DND-41 (cell line): Measurements from ENCODE around the gene SCGB3A2.

Source experiments
- ATAC-seq: fragments of 200-7000 bp; cut with Tn5 transposase; 3 replicates; pipeline ENCODE4 v1.9.1; 2021; ENCODE audit warnings: low read depth; ENCODE audit not compliant: insufficient read depth
- DNase-seq: peaks from one replicate; pipeline ENCODE4 v3.0.0-alpha.2; 2020
- H2AFZ ChIP-seq: 2 replicates; pipeline ENCODE4 v1.6.0; 2012; ENCODE audit warnings: low read depth, low read length
- H3K27ac ChIP-seq: 2 replicates; pipeline ENCODE4 v1.5.1; 2012; ENCODE audit warnings: low read length, inconsistent platforms
- H3K27me3 ChIP-seq: fragments of 200-600 bp; sonication (generic); 2 replicates; pipeline ENCODE4 v1.6.0; 2012; ENCODE audit warnings: low read length, mild to moderate bottlenecking, inconsistent platforms; ENCODE audit not compliant: insufficient read depth, poor library complexity
- H3K36me3 ChIP-seq: 2 replicates; pipeline ENCODE4 v1.5.1; 2012; ENCODE audit warnings: low read length, inconsistent platforms; ENCODE audit not compliant: insufficient read depth
- H3K4me1 ChIP-seq: 2 replicates; pipeline ENCODE4 v1.5.1; 2012; ENCODE audit warnings: mild to moderate bottlenecking, low read length; ENCODE audit not compliant: insufficient read depth
- H3K4me2 ChIP-seq: 2 replicates; pipeline ENCODE4 v1.6.0; 2012; ENCODE audit warnings: mild to moderate bottlenecking, moderate library complexity, low read length, inconsistent platforms; ENCODE audit not compliant: insufficient read depth
- H3K4me3 ChIP-seq, 2 experiments: fragments of 200-600 bp in 1 of 2; shearing (Covaris generic) in 1 of 2; 2 replicates each; pipeline ENCODE4 v1.5.1; 2012 to 2016; ENCODE audit warnings: inconsistent platforms in 2 of 2, low read length in 2 of 2, mild to moderate bottlenecking in 2 of 2, low read depth in 1 of 2, moderate library complexity in 1 of 2
- H3K79me2 ChIP-seq: 2 replicates; pipeline ENCODE4 v1.6.0; 2012; ENCODE audit warnings: low read length, inconsistent platforms; ENCODE audit not compliant: insufficient read depth
- H3K9ac ChIP-seq: 2 replicates; pipeline ENCODE4 v1.6.0; 2012; ENCODE audit warnings: low read depth, mild to moderate bottlenecking, inconsistent platforms, low read length, moderate library complexity
- H3K9me3 ChIP-seq: 2 replicates; pipeline ENCODE4 v1.5.1; 2012; ENCODE audit warnings: low read length, moderate library complexity, mild to moderate bottlenecking, inconsistent platforms; ENCODE audit not compliant: insufficient read depth, severe bottlenecking
- H4K20me1 ChIP-seq: 2 replicates; pipeline ENCODE4 v1.6.0; 2012; ENCODE audit warnings: low read length; ENCODE audit not compliant: insufficient read depth
- EZH2 ChIP-seq: IDR thresholded peaks from 3 replicates; pipeline ENCODE4 v1.6.1; 2012; ENCODE audit warnings: borderline replicate concordance, low read depth, mild to moderate bottlenecking, moderate library complexity, low read length, inconsistent platforms; ENCODE audit not compliant: severe bottlenecking
- TF ChIP-seq, protein P1 (sequence below): IDR thresholded peaks from 2 replicates; pipeline ENCODE4 v1.5.1; 2012; ENCODE audit warnings: borderline replicate concordance, low read length, moderate library complexity, mild to moderate bottlenecking; ENCODE audit not compliant: poor library complexity, severe bottlenecking; ENCODE audit errors: extremely low read depth

Gene SCGB3A2

DNA sequence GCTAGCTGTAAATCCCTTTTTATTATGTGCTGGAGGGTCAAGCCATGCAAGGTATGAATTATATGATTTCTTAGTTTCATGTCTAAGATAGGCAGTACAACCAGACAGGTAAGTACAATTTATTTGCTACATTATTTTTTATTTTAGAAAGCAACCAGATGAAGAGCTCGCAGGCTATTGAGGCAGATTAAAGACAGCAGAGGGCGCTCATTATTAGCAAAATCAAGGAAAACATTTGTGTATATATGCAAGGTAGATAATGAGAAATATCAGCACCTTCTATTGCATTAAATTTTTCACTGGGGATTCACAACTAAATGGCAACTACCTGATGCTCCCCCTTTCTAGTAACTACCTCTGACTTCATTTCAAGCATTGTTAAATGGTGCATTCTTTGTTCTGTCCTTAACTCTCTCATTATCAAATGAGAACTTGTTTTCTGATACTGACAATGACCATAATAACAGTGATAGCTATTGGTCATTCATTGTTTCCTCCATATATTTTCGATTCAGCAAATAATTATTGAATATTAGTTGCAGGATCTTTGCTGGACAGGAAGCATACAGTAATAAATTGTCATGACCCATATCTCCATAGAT, 8.6 kb downstream of the SCGB3A2 start:
- no peak overlapping the region for H3K4me2 ChIP-seq
- DNase-seq (no peak), ATAC-seq (no peak)
- H2AFZ ChIP-seq: no peak overlapping the region
- H3K27ac ChIP-seq: no peak overlapping the region
- no peaks in the 10 kb centered on the region for H3K36me3 ChIP-seq
- H3K9ac ChIP-seq: no peak overlapping the region
- no peaks in the 10 kb centered on the region for H3K4me1 ChIP-seq
- H3K79me2 ChIP-seq: no peaks in the 10 kb centered on the region
- H3K4me3 ChIP-seq: no peak overlapping the region
- H4K20me1 ChIP-seq: no peaks in the 10 kb centered on the region
- H3K9me3 ChIP-seq: no peaks in the 10 kb centered on the region
- H3K27me3 ChIP-seq: no peaks in the 10 kb centered on the region
- TF ChIP-seq EZH2: no peak
- TF ChIP-seq, protein P1, sequence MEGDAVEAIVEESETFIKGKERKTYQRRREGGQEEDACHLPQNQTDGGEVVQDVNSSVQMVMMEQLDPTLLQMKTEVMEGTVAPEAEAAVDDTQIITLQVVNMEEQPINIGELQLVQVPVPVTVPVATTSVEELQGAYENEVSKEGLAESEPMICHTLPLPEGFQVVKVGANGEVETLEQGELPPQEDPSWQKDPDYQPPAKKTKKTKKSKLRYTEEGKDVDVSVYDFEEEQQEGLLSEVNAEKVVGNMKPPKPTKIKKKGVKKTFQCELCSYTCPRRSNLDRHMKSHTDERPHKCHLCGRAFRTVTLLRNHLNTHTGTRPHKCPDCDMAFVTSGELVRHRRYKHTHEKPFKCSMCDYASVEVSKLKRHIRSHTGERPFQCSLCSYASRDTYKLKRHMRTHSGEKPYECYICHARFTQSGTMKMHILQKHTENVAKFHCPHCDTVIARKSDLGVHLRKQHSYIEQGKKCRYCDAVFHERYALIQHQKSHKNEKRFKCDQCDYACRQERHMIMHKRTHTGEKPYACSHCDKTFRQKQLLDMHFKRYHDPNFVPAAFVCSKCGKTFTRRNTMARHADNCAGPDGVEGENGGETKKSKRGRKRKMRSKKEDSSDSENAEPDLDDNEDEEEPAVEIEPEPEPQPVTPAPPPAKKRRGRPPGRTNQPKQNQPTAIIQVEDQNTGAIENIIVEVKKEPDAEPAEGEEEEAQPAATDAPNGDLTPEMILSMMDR: peak; percentile 50

DNA sequence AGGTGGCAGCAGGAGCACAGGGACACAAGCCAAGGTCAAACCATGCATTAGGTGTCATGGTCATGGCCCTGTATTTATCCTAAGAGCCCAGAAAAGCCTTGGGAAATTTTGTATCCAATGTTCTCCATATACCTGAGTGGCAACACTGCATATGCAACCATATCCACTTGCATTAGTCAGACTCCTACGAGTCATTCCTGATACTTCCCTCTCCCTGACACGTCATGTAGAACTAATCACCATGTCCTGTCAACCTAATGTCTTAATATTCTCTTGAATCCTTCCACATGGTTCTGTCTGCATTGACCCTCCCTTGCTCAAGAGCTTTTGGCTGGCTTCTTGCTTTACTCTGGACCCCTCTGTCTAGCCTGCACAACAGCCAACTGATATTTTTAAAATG, 9.4 kb downstream of the SCGB3A2 start:
- H3K9me3 ChIP-seq: no peaks in the 10 kb centered on the region
- H3K4me1 ChIP-seq: no peaks in the 10 kb centered on the region
- H2AFZ ChIP-seq: no peak overlapping the region
- no peak overlapping the region for H3K27ac ChIP-seq
- no peaks in the 10 kb centered on the region for H3K27me3 ChIP-seq
- H3K4me3 ChIP-seq: no peak overlapping the region
- H3K36me3 ChIP-seq: no peaks in the 10 kb centered on the region
- ATAC-seq: no peak
- H3K9ac ChIP-seq: no peak overlapping the region
- no peak for DNase-seq
- H3K79me2 ChIP-seq: no peaks in the 10 kb centered on the region
- no peaks in the 10 kb centered on the region for H4K20me1 ChIP-seq
- no peak for TF ChIP-seq EZH2
- TF ChIP-seq, protein P1: no peak
- no peak overlapping the region for H3K4me2 ChIP-seq

DNA sequence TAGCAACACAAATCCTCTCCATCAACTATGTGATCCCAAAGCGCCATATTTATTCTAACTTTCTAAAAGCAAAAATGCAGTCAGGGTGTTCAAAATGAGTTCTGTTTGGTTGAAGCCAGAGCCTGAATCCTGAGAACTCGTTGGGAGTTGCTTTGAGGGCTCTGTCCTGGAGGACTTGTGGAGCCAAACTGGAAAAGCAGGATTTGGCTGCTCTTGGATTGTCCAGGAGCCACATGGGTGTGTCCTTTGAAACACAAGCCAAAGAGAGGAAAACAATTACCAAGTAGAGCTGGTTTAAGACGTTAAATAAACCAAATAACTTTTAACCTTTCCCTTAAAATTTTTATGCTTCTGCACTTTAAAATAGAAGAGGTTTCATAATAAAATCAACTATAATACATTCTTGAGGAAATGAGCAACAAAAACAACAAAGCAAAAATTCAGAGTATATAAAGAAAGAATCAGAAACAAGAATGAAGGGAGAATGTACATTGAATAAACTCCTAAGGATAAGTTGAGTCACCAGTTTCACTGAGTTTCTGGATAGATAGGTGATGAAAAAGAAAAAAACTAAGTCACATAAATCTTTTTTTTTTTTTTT, 14.3 kb downstream of the SCGB3A2 start:
- TF ChIP-seq, protein P1: no peak
- TF ChIP-seq EZH2: no peak
- H3K27ac ChIP-seq: no peak overlapping the region
- no peak for DNase-seq

More for the DNA sequence above, 14.3 kb downstream of the SCGB3A2 start:
- Histone ChIP-seq H3K4me2 (no peak overlapping the region), H4K20me1 (no peaks in the 10 kb centered on the region), H3K9ac (no peak overlapping the region), H3K79me2 (no peaks in the 10 kb centered on the region), H2AFZ (no peak overlapping the region), H3K36me3 (no peaks in the 10 kb centered on the region), H3K4me1 (no peaks in the 10 kb centered on the region), H3K27me3 (no peaks in the 10 kb centered on the region), H3K9me3 (no peaks in the 10 kb centered on the region), H3K4me3 (no peak overlapping the region)
- no peak for ATAC-seq
